BJ (cell line): Measurements from ENCODE around the gene ARID5A. TPM values are rescaled to one million over a fixed set of nuclear protein-coding genes. Genes with fewer than 3 reads are reported as not detected.

Experiments used
- CTCF ChIA-PET: fragments of 350-600 bp; formaldehyde crosslinking; extraction: SDS; loops from one replicate; lab custom pipeline; 2021; ENCODE audit warnings: antibody characterized with exemption, inconsistent platforms; lab: Yijun Ruan, JAX
- POLR2A ChIA-PET: fragments of 300-600 bp; sonication (Branson Sonifier 250); formaldehyde crosslinking; extraction: SDS; loops from one replicate; lab custom pipeline; 2021; ENCODE audit warnings: antibody characterized with exemption; lab: Charles Lee
- DNase-seq: peaks from one replicate; pipeline ENCODE4 v3.0.0-alpha.2; 2011; ENCODE audit warnings: low read depth
- H3K27me3 ChIP-seq: 2 replicates; pipeline ENCODE4 v1.6.0; 2011; ENCODE audit warnings: low read length; ENCODE audit not compliant: control insufficient read depth, insufficient read depth
- H3K36me3 ChIP-seq: 2 replicates; pipeline ENCODE4 v1.5.1; 2011; ENCODE audit warnings: low read length; ENCODE audit not compliant: control insufficient read depth, insufficient read depth
- H3K4me3 ChIP-seq: 2 replicates; pipeline ENCODE4 v1.5.1; 2011; ENCODE audit warnings: low read depth, mild to moderate bottlenecking, control low read depth, low read length
- CTCF ChIP-seq: IDR thresholded peaks from 2 replicates; pipeline ENCODE4 v1.5.1; 2011; ENCODE audit warnings: low read depth, mild to moderate bottlenecking, control low read depth, inconsistent platforms, low read length, moderate library complexity; ENCODE audit not compliant: insufficient read depth
- polyA plus RNA-seq: library from polyadenylated mRNA; depleted of rRNA; stranded (reverse); fragments of >200 nt; gene quantifications from 2 replicates; pipeline ENCODE4 v1.2.3, GENCODE V29; 2011

The ARID5A gene
- polyA plus RNA-seq, 1 experiment, result 19.1 TPM

DNA sequence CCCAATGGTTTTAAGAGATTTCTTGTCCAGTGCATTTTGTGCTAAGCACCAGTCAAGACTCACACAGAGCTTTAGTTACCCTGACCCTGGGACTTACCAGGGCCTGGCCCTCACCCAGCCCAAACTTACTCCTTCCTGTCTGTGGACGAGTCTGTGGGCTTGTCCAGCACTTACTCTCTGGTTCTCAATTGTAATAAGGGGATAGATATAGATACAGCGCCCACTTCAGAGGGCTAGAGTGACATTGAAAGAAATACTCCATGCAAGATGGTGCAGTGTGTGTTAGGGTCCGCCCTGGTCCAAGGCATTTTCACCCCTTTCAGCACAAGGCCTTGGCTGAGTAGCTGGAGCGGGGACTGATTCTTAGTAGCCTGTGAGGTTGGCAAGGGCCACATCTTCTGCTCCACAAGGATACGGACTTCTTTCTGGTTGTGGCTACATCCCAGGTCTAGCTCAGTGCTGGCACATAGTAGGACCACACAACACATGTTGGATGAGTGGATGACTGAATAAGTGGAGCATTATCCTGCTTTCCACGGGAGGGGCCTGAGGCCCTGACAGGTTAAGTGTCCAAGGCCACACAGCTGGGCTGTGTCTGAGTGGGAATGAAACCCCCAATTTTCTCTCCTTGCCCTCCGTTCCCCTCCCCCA, 3.8 kb upstream of the ARID5A start:
- DNase-seq, result no peak
- H3K27me3 ChIP-seq, result no peaks in the 10 kb centered on the region
- no peak for TF ChIP-seq CTCF
- ChIA-PET CTCF (interaction anchor here (0.6 to 4.9 kb wide), 6 partner anchors 15 to 284 kb away, joined by 3 to 20 read pairs (median 6); no protein-coding TSS in a partner anchor), POLR2A (interaction anchor here (0.6 kb wide), 1 partner anchor 358 kb away, joined by 4 read pairs; no protein-coding TSS in a partner anchor)
- no peaks in the 10 kb centered on the region for H3K36me3 ChIP-seq
- no peak overlapping the region for H3K4me3 ChIP-seq

DNA sequence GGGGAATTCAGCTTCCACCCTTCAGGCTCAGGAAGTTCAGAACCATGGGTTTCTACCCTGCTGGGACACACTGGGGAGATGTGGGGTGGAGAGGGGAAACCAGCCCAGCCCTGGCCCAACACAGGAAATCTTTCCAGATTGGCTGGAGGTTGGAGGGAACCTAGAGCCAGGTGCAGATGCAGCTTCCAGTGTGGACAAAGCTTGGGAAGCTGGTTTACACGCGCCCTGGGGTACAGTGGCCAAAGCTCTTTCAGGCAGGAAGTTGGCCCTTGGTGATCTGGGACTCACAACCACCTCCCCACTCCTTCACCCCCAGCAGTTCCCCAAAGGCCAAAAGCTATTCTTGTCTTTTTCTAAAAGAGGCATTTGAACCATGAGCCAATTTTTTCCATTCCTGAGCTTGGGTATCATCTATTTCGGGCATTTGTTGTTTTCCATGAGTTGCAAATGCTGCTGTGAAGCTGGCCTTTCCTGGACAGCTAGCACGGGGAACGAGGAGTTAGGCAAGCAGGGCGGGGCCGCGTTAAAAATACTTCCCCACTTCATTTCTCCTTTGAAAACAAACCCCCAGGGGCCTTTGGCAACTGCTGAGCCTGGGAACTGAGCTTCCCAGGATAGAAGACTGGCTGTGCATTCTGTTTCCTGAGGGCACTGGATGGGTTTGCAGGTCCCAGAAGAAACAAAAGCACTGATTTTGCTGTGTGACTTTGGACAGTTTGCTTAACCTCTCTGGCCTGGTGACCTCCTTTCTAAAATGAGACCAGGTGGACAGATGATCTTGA, 3.1 kb upstream of the ARID5A start:
- CTCF ChIA-PET, result interaction anchor here (0.6 to 4.9 kb wide), 4 partner anchors 21 to 270 kb away, joined by 3 to 20 read pairs (median 4); no protein-coding TSS in a partner anchor
- TF ChIP-seq CTCF, result no peak
- peak; percentile 89 for DNase-seq
- Histone ChIP-seq H3K4me3 (no peak overlapping the region), H3K27me3 (no peaks in the 10 kb centered on the region), H3K36me3 (no peaks in the 10 kb centered on the region)
- POLR2A ChIA-PET, result no interaction called here

GRCh38 chr2:96534141-96534540, 2.4 kb upstream of the ARID5A start:
- ChIA-PET POLR2A (no interaction called here), CTCF (interaction anchor here (1.4 to 4.9 kb wide), 2 partner anchors 21 to 25 kb away, joined by 5 to 20 read pairs; no protein-coding TSS in a partner anchor)
- Histone ChIP-seq H3K27me3 (no peaks in the 10 kb centered on the region), H3K36me3 (no peaks in the 10 kb centered on the region), H3K4me3 (no peak overlapping the region)
- TF ChIP-seq CTCF, result no peak
- no peak for DNase-seq

GRCh38 chr2:96534701-96535181, 1.8 kb upstream of the ARID5A start:
- Histone ChIP-seq H3K36me3 (no peaks in the 10 kb centered on the region), H3K4me3 (no peak overlapping the region), H3K27me3 (no peaks in the 10 kb centered on the region)
- DNase-seq, result no peak
- CTCF ChIA-PET, result interaction anchor here (0.5 to 4.9 kb wide), 2 partner anchors 20 to 356 kb away, joined by 3 to 20 read pairs; no protein-coding TSS in a partner anchor
- no peak for TF ChIP-seq CTCF
- POLR2A ChIA-PET, result no interaction called here

GRCh38 chr2:96535331-96535730, 1.2 kb upstream of the ARID5A start:
- POLR2A ChIA-PET, result no interaction called here
- H3K36me3 ChIP-seq, result no peaks in the 10 kb centered on the region
- TF ChIP-seq CTCF, result no peak
- CTCF ChIA-PET, result interaction anchor here (0.6 to 4.9 kb wide), 2 partner anchors 12 to 19 kb away, joined by 3 to 20 read pairs; no protein-coding TSS in a partner anchor
- H3K27me3 ChIP-seq, result no peaks in the 10 kb centered on the region
- H3K4me3 ChIP-seq, result no peak overlapping the region
- DNase-seq, result no peak
